K562 (cell line): Measurements from ENCODE around the gene PSPH. TPM values are rescaled to one million over a fixed set of nuclear protein-coding genes. Genes with fewer than 3 reads are reported as not detected.

Experiments
- ATF7 ChIP-seq: fragments of 450-650 bp; IDR thresholded peaks from 2 replicates; pipeline ENCODE4 v1.7.1; 2014; ENCODE audit warnings: mild to moderate bottlenecking, moderate library complexity
- CC2D1A ChIP-seq: fragments of 450-650 bp; IDR thresholded peaks from 2 replicates; pipeline ENCODE4 v1.6.1; 2017; ENCODE audit warnings: mild to moderate bottlenecking
- GATA2 ChIP-seq: sonication (generic); formaldehyde crosslinking; IDR thresholded peaks from 2 replicates; pipeline ENCODE4 v1.4.0; 2020; ENCODE audit warnings: mild to moderate bottlenecking, missing genetic modification reagents
- GTF2A2 ChIP-seq: IDR thresholded peaks from 2 replicates; pipeline ENCODE4 v1.6.1; 2016; ENCODE audit warnings: mild to moderate bottlenecking, missing genetic modification characterization, missing compliant biosample characterization
- HDAC1 ChIP-seq, 2 experiments: fragments of 450-650 bp; IDR thresholded peaks; 2 replicates each; pipeline ENCODE4 v1.6.1; 2016 to 2017; ENCODE audit warnings: inconsistent platforms in 1 of 2, mild to moderate bottlenecking in 1 of 2, moderate library complexity in 1 of 2
- HDAC6 ChIP-seq: IDR thresholded peaks from 2 replicates; pipeline ENCODE4 v1.6.1; 2012; ENCODE audit warnings: low read depth, mild to moderate bottlenecking, control low read depth, inconsistent platforms, low read length, moderate library complexity
- MXD1 ChIP-seq: fragments of 250-450 bp; sonication (Bioruptor Pico); IDR thresholded peaks from 2 replicates; pipeline ENCODE4 v1.8.0; 2021; ENCODE audit warnings: borderline replicate concordance, mild to moderate bottlenecking, moderate library complexity; ENCODE audit not compliant: poor library complexity, severe bottlenecking
- NFIC ChIP-seq: fragments of 450-650 bp; IDR thresholded peaks from 2 replicates; pipeline ENCODE4 v1.6.1; 2017; ENCODE audit warnings: mild to moderate bottlenecking, inconsistent platforms
- PREB ChIP-seq: sonication (generic); formaldehyde crosslinking; IDR thresholded peaks from 2 replicates; pipeline ENCODE4 v1.8.1; 2023; ENCODE audit warnings: mild to moderate bottlenecking, missing genetic modification reagents
- PTTG1 ChIP-seq: fragments of 450-650 bp; IDR thresholded peaks from 2 replicates; pipeline ENCODE4 v1.6.1; 2016; ENCODE audit warnings: low read depth, mild to moderate bottlenecking, missing genetic modification characterization, missing compliant biosample characterization
- RB1 ChIP-seq: fragments of 450-650 bp; IDR thresholded peaks from 2 replicates; pipeline ENCODE4 v1.6.1; 2017; ENCODE audit warnings: low read depth, mild to moderate bottlenecking
- SMARCA4 ChIP-seq: fragments of 450-650 bp; IDR thresholded peaks from 2 replicates; pipeline ENCODE4 v1.6.1; 2016
- STAG1 ChIP-seq: sonication (generic); formaldehyde crosslinking; IDR thresholded peaks from 2 replicates; pipeline ENCODE4 v1.5.0; 2020; ENCODE audit warnings: missing genetic modification reagents, borderline replicate concordance
- ZNF184 ChIP-seq: sonication (generic); formaldehyde crosslinking; IDR thresholded peaks from 2 replicates; pipeline ENCODE4 v1.5.0; 2020; ENCODE audit warnings: missing genetic modification reagents
- ZNF583 ChIP-seq: fragments of 250-450 bp; sonication (Bioruptor Pico); IDR thresholded peaks from 2 replicates; pipeline ENCODE4 v1.4.0; 2020
- polyA plus RNA-seq, 8 experiments: library from polyadenylated mRNA; depleted of rRNA in 4 of 8; stranded (reverse) in 5 of 8; unstranded in 3 of 8; fragments of >200 nt; fragmentation: Nextera tagmentation in 2 of 8; fragmentation: Illumina TruSeq in 1 of 8; extraction: Ambion mirVana in 2 of 8; extraction: Trizol in 1 of 8; gene quantifications; 2 replicates each; pipeline versions ENCODE4 v1.2.1 to v1.2.3, GENCODE V29; 2011 to 2014; ENCODE audit warnings: inconsistent platforms in 1 of 8, missing spikeins in 1 of 8
- total RNA-seq, 7 experiments: library from RNA; depleted of rRNA in 6 of 7; stranded (reverse); fragments of >200 nt in 6 of 7; fragmentation: Illumina TruSeq in 2 of 7; extraction: Trizol in 2 of 7; gene quantifications; 2 replicates each; pipeline versions ENCODE4 v1.2.1 to v1.2.3, GENCODE V29; 2011 to 2021; ENCODE audit warnings: low replicate concordance in 1 of 7
- TF ChIP-seq, protein P1 (sequence below): sonication (generic); formaldehyde crosslinking; IDR thresholded peaks from 2 replicates; pipeline ENCODE4 v1.8.1; 2023; ENCODE audit warnings: mild to moderate bottlenecking, missing genetic modification reagents, moderate library complexity
- TF ChIP-seq, protein P2 (sequence below), 3 experiments: IDR thresholded peaks in 2 of 3; conservative IDR thresholded peaks in 1 of 3; 2 replicates each; pipeline ENCODE4 v1.5.1; 2011 to 2012; ENCODE audit warnings: low read length in 3 of 3, mild to moderate bottlenecking in 3 of 3, control low read depth in 2 of 3, improper control_type of control experiment in 1 of 3, inconsistent platforms in 1 of 3, low read depth in 1 of 3, mixed read lengths in 1 of 3, moderate library complexity in 1 of 3; ENCODE audit not compliant: insufficient read depth in 2 of 3
- TF ChIP-seq, protein P3 (sequence below): sonication (generic); formaldehyde crosslinking; IDR thresholded peaks from 2 replicates; pipeline ENCODE4 v1.8.1; 2023; ENCODE audit warnings: mild to moderate bottlenecking, missing genetic modification reagents

Gene PSPH
- total and polyA plus RNA-seq, 9 of the 15 experiments (the other 6 are each of a cell fraction or from before 2014, with no cell fraction given), result 6.3 to 46.8 (median 20.2) TPM

- no peak for TF ChIP-seq PREB
- no peak for TF ChIP-seq STAG1
- peak; percentile 71 for TF ChIP-seq SMARCA4
- peak; percentile 78 for TF ChIP-seq GATA2 (CRISPR knock-in tag)
- TF ChIP-seq HDAC6, result no peak
- TF ChIP-seq GTF2A2 (tag), result no peak
- TF ChIP-seq MXD1, result no peak
- TF ChIP-seq NFIC, result no peak
- peak; percentile 88 for TF ChIP-seq ATF7
- 0 out of 2 replicates have a peak, but pooled peaks have one; percentile 17 for TF ChIP-seq CC2D1A
- no peak for TF ChIP-seq ZNF583
- TF ChIP-seq HDAC1 (IDR thresholded peaks at IDR 0.05), result peak in 1 of 2 experiments; percentile 30; a peak in 1 of 4 replicates
- TF ChIP-seq, protein P1, sequence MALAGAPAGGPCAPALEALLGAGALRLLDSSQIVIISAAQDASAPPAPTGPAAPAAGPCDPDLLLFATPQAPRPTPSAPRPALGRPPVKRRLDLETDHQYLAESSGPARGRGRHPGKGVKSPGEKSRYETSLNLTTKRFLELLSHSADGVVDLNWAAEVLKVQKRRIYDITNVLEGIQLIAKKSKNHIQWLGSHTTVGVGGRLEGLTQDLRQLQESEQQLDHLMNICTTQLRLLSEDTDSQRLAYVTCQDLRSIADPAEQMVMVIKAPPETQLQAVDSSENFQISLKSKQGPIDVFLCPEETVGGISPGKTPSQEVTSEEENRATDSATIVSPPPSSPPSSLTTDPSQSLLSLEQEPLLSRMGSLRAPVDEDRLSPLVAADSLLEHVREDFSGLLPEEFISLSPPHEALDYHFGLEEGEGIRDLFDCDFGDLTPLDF (CRISPR knock-in tag), result no peak
- TF ChIP-seq, protein P2, sequence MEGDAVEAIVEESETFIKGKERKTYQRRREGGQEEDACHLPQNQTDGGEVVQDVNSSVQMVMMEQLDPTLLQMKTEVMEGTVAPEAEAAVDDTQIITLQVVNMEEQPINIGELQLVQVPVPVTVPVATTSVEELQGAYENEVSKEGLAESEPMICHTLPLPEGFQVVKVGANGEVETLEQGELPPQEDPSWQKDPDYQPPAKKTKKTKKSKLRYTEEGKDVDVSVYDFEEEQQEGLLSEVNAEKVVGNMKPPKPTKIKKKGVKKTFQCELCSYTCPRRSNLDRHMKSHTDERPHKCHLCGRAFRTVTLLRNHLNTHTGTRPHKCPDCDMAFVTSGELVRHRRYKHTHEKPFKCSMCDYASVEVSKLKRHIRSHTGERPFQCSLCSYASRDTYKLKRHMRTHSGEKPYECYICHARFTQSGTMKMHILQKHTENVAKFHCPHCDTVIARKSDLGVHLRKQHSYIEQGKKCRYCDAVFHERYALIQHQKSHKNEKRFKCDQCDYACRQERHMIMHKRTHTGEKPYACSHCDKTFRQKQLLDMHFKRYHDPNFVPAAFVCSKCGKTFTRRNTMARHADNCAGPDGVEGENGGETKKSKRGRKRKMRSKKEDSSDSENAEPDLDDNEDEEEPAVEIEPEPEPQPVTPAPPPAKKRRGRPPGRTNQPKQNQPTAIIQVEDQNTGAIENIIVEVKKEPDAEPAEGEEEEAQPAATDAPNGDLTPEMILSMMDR (IDR thresholded peaks at IDR 0.05 in 2 of 3, conservative IDR thresholded peaks at IDR 0.05 in 1 of 3; ENCODE audit: insufficient read depth in 2 of 3, low read depth in 1 of 3, low read length in 3 of 3), result peak; percentile 37 to 59 (median 46); a peak in 5 of 6 replicates
- TF ChIP-seq, protein P3, sequence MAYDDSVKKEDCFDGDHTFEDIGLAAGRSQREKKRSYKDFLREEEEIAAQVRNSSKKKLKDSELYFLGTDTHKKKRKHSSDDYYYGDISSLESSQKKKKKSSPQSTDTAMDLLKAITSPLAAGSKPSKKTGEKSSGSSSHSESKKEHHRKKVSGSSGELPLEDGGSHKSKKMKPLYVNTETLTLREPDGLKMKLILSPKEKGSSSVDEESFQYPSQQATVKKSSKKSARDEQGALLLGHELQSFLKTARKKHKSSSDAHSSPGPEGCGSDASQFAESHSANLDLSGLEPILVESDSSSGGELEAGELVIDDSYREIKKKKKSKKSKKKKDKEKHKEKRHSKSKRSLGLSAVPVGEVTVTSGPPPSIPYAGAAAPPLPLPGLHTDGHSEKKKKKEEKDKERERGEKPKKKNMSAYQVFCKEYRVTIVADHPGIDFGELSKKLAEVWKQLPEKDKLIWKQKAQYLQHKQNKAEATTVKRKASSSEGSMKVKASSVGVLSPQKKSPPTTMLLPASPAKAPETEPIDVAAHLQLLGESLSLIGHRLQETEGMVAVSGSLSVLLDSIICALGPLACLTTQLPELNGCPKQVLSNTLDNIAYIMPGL (CRISPR knock-in tag), result no peak
- no peak for TF ChIP-seq PTTG1 (tag)
- no peak; the same call in 1 of the 2 replicates for TF ChIP-seq RB1
- TF ChIP-seq ZNF184 (CRISPR knock-in tag), result no peak
These were observed 17.4 kb downstream of the PSPH start (continued) for GRCh38 chr7:56033671-56034432.
